HL-60/S4 (cell line): Measurements from ENCODE around the gene MYBPHL.
"Not testable (repeated sequence)": the region's sequence is repeated elsewhere in the genome, so short reads cannot be mapped to it uniquely, and the experiment has no call there.

Experiments used
- in situ Hi-C: fragments of 300-500 bp; cut with MboI; formaldehyde crosslinking; loops from 2 replicates; pipeline ENCODE4 v1.14.3; 2022; ENCODE audit warnings: low sequenced_read_pairs

MYBPHL gene

GRCh38 chr1:109307274-109308021 is 637 bp upstream of the MYBPHL start:
- in situ Hi-C loops: no loop called here

- in situ Hi-C loops: not testable (repeated sequence)
Observed at GRCh38 chr1:109305991-109306390, 820 bp downstream of the MYBPHL start.

- in situ Hi-C loops: no loop called here
Observed at GRCh38 chr1:109304226-109304920, 2.4 kb downstream of the MYBPHL start.

- in situ Hi-C loops: no loop called here
Observed at GRCh38 chr1:109301874-109302273, 4.9 kb downstream of the MYBPHL start.

GRCh38 chr1:109300650-109301151 is 6.1 kb downstream of the MYBPHL start:
- in situ Hi-C loops: no loop called here

GRCh38 chr1:109299558-109300343 is 7.1 kb downstream of the MYBPHL start:
- in situ Hi-C loops: no loop called here

GRCh38 chr1:109298666-109299557 is 7.9 kb downstream of the MYBPHL start:
- in situ Hi-C loops: no loop called here

GRCh38 chr1:109296782-109297181 is 10.0 kb downstream of the MYBPHL start:
- in situ Hi-C loops: no loop called here

- in situ Hi-C loops: no loop called here
Observed at GRCh38 chr1:109295712-109296415, 10.9 kb downstream of the MYBPHL start.

- in situ Hi-C loops: no loop called here
Observed at GRCh38 chr1:109294481-109294880, 12.3 kb downstream of the MYBPHL start.

- in situ Hi-C loops: no loop called here
Observed at GRCh38 chr1:109293026-109293425, 13.8 kb downstream of the MYBPHL start.

- in situ Hi-C loops: no loop called here
Observed at GRCh38 chr1:109292364-109292763, 14.4 kb downstream of the MYBPHL start.

- in situ Hi-C loops: no loop called here
Observed at GRCh38 chr1:109290998-109291397, 15.8 kb downstream of the MYBPHL start.

- in situ Hi-C loops: no loop called here
Observed at GRCh38 chr1:109290137-109290536, 16.7 kb downstream of the MYBPHL start.

- in situ Hi-C loops: not testable (repeated sequence)
Observed at GRCh38 chr1:109286762-109287161, 20.0 kb downstream of the MYBPHL start.

- in situ Hi-C loops: no loop called here
Observed at GRCh38 chr1:109283748-109284600, 22.8 kb downstream of the MYBPHL start.

GRCh38 chr1:109282952-109283747 is 23.7 kb downstream of the MYBPHL start, which contains the start of gene PSRC1:
Gene PSRC1, minus strand, starts transcription at chr1:109283145.
- in situ Hi-C loops: no loop called here

- in situ Hi-C loops: no loop called here
Observed at GRCh38 chr1:109282497-109282951, 24.3 kb downstream of the MYBPHL start.
